AG04449 (cell line): Measurements from ENCODE around the gene NAA15.
"Not testable (repeated sequence)": the region's sequence is repeated elsewhere in the genome, so short reads cannot be mapped to it uniquely, and the experiment has no call there.

Source experiments
- CTCF ChIA-PET: fragments of 350-600 bp; formaldehyde crosslinking; extraction: SDS; loops from one replicate; lab custom pipeline; 2021; ENCODE audit warnings: antibody characterized with exemption; lab: Yijun Ruan, JAX
- POLR2A ChIA-PET: fragments of 400-600, 350-600 bp; formaldehyde crosslinking; extraction: SDS; loops from one replicate; lab custom pipeline; 2020; ENCODE audit warnings: antibody characterized with exemption, inconsistent platforms; lab: Yijun Ruan, JAX
- DNase-seq: peaks from one replicate; pipeline ENCODE4 v3.0.0-alpha.2; 2010; ENCODE audit warnings: low read depth, low spot score
- H3K4me3 ChIP-seq: 2 replicates; pipeline ENCODE4 v1.5.1; 2011; ENCODE audit warnings: low read depth, mild to moderate bottlenecking, control low read depth, low read length
- TF ChIP-seq, protein P1 (sequence below): IDR thresholded peaks from one replicate; pipeline ENCODE4 v1.5.1; 2011; ENCODE audit warnings: mild to moderate bottlenecking, moderate library complexity, low read length, control low read depth, inconsistent platforms; ENCODE audit not compliant: insufficient read depth; ENCODE audit errors: missing control alignments

NAA15 gene

DNA sequence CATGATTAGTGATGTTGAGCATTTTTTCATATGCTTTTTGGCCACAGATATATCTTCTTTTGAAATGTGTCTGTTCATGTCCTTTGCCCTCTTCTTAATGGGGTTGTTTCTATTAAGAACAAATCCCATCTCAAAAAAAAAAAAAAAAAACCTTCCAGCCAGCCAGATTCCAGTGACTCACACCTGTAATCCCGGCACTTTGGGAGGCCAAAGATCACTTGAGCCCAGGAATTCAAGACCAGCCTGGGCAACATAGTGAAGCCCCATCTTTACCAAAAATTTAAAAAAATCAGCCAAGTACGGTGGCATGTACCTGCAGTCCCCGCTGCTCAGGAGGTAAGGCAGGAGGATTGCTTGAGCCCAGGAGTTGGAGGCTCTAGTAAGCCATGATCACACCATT, 157.7 kb downstream of the NAA15 start:
- no peak for DNase-seq
- TF ChIP-seq, protein P1, sequence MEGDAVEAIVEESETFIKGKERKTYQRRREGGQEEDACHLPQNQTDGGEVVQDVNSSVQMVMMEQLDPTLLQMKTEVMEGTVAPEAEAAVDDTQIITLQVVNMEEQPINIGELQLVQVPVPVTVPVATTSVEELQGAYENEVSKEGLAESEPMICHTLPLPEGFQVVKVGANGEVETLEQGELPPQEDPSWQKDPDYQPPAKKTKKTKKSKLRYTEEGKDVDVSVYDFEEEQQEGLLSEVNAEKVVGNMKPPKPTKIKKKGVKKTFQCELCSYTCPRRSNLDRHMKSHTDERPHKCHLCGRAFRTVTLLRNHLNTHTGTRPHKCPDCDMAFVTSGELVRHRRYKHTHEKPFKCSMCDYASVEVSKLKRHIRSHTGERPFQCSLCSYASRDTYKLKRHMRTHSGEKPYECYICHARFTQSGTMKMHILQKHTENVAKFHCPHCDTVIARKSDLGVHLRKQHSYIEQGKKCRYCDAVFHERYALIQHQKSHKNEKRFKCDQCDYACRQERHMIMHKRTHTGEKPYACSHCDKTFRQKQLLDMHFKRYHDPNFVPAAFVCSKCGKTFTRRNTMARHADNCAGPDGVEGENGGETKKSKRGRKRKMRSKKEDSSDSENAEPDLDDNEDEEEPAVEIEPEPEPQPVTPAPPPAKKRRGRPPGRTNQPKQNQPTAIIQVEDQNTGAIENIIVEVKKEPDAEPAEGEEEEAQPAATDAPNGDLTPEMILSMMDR: no peak
- H3K4me3 ChIP-seq: no peak overlapping the region
- ChIA-PET POLR2A (no interaction called here), CTCF (no interaction called here)

DNA sequence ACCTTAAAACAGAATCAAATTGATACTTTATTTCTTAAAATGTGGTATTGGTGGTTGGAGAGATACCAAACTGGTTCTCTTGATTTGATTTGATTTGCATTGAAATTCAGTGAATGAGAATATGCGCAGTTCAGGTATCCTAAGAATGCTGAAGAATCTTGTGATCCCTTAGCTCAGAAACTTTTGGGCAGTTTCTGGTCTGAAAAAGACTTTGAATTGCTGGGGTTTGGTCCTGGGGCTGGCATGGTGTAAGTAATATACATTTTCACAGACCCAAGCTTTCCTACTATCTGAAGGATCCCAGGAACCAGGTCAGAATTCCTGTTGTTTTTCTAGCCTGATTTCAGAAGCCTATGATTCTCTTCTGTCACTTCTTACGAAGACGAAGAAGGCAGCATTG, 159.3 kb downstream of the NAA15 start:
- ChIA-PET CTCF (interaction anchor here (0.9 kb wide), 1 partner anchor 45 kb away, joined by 3 read pairs; no protein-coding TSS in a partner anchor), POLR2A (no interaction called here)
- TF ChIP-seq, protein P1: no peak
- DNase-seq: no peak
- no peak overlapping the region for H3K4me3 ChIP-seq

- ChIA-PET POLR2A (no interaction called here), CTCF (no interaction called here)
- DNase-seq: no peak
- TF ChIP-seq, protein P1: no peak
- H3K4me3 ChIP-seq: no peak overlapping the region
These were observed 159.8 kb downstream of the NAA15 start for GRCh38 chr4:139461022-139461628.

DNA sequence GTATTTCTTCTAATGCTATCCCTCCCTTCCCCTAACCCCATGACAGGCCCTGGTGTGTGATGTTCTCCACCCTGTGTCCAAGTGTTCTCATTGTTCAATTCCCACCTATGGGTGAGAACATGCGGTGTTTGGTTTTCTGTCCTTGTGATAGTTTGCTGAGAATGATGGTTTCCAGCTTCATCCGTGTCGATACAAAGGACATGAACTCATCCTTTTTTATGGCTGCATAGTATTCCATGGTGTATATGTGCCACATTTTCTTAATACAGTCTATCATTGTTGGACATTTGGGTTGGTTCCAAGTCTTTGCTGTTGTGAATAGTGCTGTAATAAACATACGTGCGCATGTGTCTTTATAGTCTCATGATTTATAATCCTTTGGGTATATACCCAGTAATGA, 163.2 kb downstream of the NAA15 start:
- DNase-seq, POLR2A ChIA-PET, H3K4me3 ChIP-seq: not testable (repeated sequence)
- CTCF ChIA-PET: interaction anchor here (1.3 kb wide), 1 partner anchor 13 kb away, joined by 3 read pairs; no protein-coding TSS in a partner anchor

DNA sequence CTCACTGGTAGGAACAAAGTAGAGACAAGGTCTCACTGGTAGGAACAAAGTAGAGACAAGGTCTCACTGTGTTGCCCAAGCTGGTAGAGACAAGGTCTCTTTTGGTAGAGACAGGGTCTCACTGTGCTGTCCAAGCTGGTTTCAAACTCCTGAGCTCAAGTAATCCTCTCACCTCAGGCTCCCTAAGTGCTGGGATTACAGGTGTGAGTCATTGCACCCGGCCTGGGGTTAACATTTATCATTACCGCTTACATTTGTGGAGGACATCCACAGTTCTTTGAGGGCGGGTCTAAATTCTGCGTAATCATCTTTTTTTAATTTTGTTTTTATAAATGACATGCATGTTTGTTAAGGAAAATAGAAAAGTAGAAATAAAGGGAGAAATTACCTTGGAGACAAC, 164.6 kb downstream of the NAA15 start:
- TF ChIP-seq, protein P1: no peak
- POLR2A ChIA-PET: no interaction called here
- no peak overlapping the region for H3K4me3 ChIP-seq
- DNase-seq: no peak
- CTCF ChIA-PET: interaction anchor here (0.9 kb wide), 1 partner anchor 32 kb away, joined by 3 read pairs; no protein-coding TSS in a partner anchor

DNA sequence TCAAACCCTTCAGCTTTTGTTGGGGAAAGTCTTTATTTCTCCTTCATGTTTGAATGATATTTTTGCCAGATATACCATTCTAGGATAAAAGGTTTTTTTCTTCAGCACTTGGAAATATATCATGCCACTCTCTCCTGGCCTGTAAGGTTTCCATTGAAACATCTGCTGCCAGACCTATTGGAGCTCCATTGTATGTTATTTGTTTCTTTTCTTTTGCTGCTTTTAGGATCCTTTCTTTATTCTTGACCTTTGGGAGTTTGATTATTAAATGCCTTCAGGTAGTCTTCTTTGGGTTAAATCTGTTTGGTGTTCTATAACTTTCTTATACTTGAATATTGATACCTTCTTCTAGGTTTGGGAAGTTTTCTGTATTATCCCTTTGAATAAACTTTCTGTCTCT, 167.5 kb downstream of the NAA15 start:
- CTCF ChIA-PET, H3K4me3 ChIP-seq, DNase-seq, POLR2A ChIA-PET: not testable (repeated sequence)

DNA sequence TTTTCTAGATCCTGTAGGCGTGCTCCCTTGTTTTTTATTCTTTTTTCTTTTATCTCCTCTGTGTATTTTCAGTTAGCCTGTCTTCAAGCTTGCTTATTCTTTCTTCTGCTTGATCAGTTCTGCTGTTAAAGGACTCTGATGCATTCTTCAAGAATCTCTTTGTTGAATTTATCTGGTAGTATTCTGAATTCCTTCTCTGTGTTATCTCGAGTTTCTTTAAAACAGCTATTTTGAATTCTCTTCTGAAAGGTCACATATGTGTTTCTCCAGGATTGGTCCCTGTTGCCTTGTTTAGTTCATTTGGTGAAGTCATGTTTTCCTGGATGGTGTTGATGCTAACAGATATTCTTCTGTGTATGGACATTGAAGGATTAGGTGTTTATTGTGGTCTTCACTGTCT, 167.9 kb downstream of the NAA15 start:
- POLR2A ChIA-PET: no interaction called here
- H3K4me3 ChIP-seq: no peak overlapping the region
- TF ChIP-seq, protein P1: no peak
- CTCF ChIA-PET: no interaction called here
- no peak for DNase-seq
